Stimulated activated CD4-positive, alpha-beta T cell treated with anti-CD3 and anti-CD28 coated beads, Interleukin-15, amount 100 ng/mL, for 24 hours (primary cell): ENCODE results near the gene FBXL4.

Source experiments
- DNase-seq: peaks from one replicate; pipeline ENCODE4 v3.0.0-alpha.2; 2020

Gene FBXL4

GRCh38 chr6:98824162-98824901, 123.4 kb downstream of the FBXL4 start:
- peak; percentile 21 for DNase-seq

GRCh38 chr6:98823428-98824161, 124.2 kb downstream of the FBXL4 start:
- DNase-seq: no peak

- no peak for DNase-seq
Observed at GRCh38 chr6:98821756-98822405, 125.9 kb downstream of the FBXL4 start.
